Kidney tubule cell (primary cell): ENCODE results near the gene TFF1.
A peak's percentile ranks its signal among the peaks of the same experiment; 100 is the strongest.

Source experiments
- DNase-seq: peaks from one replicate; pipeline ENCODE4 v3.0.0-alpha.2; 2018; ENCODE audit warnings: low spot score

TFF1 gene

GRCh38 chr21:42343963-42344510 lies 22.3 kb downstream of the TFF1 start:
- no peak for DNase-seq

- DNase-seq = no peak
Measured at GRCh38 chr21:42343556-42343955, 22.8 kb downstream of the TFF1 start.

DNA sequence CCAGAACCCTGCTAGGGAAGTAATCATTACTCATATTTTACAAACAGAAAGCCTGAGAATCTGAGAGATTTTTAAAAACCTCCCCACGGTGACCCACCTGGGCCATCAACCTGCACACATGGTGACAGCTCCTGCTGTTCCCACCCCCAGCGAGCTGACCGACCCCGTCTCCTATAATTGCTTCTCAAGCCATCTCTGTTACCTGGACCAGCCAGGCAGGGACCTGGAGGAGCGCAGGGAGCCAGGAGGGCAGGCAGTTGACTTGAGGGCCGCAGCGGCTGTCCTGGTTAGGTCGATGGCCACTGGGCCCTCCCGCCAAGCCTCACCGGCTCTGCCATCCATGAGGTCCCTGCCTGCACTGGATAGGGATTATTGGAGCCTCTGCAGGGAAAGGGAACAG lies 23.2 kb downstream of the TFF1 start:
- DNase-seq = no peak

DNA sequence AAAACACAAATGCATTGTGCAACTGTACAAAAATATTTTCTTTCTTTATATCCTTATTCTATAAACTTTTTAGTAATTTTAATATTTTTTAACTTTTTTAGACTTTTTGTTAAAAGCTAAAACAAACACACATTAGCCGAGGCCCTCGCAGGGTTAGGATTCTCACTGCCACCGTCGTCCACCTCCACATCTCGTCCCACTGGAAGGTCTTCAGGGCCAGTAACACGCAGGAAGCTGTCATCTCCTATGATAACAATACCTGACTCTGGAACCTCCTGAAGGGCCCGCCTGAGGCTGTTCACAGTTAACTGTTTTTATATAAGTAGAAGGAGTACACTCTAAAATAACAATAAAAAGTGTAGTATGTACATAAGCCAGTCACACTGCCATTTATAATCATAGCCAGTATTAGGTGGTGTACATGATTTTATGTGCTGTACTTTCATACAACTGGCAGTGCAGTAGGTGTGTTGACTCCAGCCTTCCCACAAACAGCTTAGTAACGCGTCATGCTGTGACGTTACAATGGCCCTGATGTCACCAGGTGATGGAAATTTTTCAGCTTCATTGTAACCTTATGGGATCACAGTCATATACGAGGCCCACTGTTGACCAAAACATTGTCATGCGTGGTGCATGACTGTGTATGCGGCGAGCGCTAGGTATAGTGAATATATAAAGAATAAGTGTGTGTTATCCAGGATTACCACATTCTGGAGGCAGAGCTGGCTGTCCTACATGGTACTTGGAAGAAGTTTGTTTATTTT lies 24.4 kb downstream of the TFF1 start:
- DNase-seq = no peak

GRCh38 chr21:42340187-42341050 lies 25.9 kb downstream of the TFF1 start:
- no peak for DNase-seq

DNA sequence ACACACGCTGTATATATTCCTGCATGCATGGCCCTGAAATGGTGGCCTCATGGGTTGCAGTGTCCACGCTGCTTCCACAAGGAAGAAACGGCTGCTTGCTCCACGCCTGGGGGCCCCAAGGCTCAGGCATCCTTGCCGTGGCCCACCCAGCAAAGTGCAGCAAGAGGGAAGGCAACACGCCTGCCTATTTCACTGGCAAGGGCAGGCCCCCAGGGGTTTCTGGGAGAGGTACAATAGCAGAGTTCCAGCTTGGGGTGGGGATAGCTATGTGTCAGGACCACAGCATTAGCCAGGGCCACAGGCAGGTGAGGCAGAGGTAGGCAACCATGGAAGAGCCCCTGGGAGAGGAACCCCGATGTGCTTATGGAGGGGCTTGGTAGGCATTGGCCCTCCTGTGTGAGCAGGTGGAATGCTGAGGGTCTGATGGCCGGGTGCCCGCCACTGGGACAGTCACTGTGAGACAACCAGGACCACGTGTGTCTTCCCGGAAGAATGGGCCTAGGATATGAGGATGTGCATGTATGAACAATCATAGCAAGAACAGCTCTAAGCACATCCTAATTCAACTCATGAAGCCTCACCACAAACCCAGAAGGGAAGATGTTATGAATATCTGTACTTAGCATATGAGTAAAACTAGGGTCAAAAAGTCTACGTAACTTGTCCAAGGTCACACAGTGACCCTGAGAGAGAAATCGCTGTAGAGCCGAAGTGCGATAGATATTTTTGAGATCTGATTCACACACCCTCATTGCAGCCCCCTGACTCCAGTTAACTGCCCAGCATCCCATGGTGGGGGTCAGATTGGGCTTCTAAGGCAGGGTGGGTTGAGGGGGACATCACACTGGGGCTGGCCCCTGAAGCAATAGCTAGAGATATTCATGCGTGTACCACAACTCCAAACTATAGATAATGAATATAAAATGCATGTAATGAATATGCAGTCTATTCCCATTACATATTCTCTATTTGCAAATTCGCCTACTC lies 27.3 kb downstream of the TFF1 start:
- no peak for DNase-seq

DNA sequence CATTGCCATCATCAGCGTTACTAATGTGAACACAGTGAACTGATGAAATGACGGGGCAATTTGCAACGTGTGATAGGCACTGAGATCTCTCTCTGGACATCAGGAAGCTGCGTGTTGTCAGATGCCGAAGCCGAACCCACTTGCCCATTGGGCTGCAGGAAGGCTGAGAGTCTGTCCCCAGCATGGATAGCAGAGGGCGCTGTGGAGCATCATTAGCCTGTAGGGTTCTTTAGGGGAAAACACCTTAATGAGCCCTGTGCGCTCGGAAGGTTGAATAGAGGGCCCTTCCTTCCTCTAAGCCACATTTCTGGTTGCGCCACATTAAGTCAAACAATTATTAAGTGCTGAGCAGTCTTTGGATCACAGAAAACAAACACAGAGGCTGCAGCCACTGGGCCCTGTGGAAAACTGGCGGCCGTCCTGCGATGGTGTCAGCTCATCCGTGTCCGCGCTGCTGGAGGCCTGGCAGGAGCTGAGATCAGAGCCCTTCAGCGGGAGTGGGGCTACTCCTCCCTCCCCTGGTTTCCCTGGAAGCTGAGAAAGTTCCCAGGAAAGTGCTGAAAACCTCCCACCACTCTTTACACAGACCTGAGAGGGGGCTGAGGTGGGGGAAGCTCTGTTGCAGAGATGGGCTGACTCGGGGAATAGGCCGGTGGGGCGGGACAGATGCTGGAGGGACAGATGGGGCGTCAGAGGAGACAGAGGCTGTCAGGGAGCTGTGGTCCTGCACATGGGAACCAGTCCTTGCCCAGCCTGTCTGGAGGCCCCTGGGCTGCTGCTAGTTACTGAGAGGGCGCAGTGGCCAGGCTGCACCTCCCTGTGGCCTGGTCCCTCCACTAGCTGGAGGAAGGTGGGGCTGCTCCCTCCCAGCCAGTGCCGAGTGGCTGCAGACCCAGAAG lies 28.3 kb downstream of the TFF1 start:
- peak; percentile 91 for DNase-seq

DNA sequence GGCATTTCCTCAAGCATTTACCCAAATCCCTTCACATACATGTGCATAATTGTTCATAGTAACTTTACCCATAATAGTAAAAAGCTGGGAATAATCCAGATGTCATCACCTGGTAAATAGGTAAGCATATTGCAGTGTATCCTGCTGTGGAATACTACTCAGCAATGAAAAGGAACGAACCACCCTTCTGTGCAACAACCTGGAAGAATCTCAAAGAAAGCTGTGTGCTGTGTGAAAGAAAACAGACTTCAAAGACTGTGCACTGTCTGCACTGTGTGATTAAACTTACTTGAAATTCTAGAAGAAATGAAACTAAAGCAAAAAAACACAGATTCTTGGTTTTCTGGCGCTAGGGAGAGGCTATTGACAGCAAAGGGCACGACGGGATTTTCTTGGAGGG lies 29.1 kb downstream of the TFF1 start:
- no peak for DNase-seq

DNA sequence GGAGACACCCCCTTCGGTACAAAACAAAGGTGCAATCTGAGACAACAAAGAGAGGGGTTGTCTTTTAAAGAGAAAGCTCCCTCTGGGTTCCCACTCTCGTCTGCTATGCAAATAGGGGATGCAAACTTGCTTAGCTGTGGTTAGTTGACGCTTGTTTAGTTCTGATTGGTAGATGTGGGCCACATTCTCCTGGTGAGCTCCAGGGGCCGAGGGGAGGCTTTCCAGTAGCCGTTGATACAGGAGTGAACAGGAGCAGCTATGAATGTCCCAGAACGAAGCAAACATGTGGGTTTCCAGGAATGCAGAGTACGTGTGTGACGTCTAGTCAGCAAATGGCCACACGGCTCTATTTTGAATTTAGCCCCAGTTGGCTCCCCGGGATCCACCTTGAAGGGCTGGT lies 30.3 kb downstream of the TFF1 start:
- peak; percentile 24 for DNase-seq

DNA sequence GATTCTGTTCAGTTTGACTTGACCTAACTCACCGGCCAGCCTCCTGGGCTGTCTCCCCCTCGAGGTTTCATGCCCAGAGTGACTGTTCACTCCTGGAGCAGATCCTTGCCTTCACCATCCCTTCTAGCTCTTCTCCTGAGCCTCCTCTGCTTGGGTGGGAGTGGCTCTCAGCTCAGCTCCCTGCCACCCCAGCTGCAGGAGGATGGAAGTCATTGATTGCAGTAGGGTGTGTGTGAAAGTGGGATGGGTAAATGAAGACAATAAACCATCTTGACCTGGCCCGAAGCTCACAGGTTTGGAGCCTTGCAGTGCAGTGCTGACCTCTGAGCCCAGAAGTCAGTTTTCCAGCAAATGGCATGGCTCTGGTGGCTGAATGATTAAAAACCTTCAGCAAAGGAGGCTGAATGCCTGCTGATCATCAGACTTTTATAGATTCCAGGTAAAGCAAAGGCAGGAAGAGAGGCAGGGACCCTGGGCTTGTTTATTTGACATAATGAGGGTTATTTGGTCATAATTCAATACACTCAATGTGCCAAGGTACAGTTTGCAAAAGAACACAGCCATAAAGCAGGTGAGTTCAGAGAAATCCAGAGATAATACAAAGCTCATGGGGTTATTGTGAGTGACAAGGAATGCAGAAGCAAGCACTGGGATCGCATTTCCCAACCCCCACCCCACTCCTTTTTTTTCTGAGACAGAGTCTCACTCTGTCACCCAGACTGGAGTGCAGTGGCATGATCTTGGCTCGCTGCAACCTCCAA lies 33.6 kb downstream of the TFF1 start:
- no peak for DNase-seq

- no peak for DNase-seq
Measured at GRCh38 chr21:42331660-42332059, 34.7 kb downstream of the TFF1 start.

DNA sequence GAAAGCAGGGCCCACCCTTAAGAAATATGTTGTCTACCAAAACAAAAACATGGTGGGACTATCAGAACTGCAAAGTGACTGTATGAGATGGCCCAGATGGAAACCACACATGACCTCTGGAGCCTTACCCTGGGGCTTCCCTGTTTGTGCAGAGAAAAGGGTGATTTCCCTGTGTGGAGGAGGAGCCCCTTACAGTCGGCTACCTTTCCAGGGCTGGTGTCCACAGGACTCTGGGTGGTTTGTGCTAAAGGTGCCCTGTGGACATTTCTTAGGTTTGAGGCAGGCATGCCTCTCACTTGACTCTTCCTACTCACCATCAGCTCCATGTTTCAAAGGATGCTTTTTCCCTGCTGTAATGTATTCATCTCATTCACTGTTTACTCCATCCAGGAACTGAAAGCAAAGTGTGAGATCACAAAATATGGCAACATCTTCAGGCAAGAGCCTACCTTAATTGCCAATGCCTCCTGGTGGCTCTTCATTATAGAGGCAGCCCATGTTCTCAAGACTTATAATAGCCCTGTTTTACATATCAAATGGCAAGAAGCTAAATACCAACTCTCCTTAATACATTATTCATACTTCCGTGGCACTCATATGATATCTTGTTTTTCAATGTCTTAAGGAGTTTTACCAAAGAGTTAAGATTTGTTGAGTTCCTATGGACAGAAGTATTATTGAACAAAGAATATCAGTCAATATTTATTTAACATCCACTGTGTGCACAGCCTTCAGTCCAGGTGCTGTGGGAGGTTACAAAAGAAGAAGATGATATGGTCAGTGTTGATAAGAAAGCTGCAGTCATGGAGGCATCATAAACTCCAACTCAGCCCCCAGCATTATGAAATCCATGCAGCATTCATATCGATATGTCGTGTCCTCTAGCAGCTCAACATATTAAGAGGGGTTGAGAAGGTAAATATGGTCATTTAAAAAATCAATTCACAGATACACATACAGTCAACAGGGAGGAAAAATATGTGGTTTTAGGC lies 35.7 kb downstream of the TFF1 start:
- no peak for DNase-seq

GRCh38 chr21:42324896-42325295 lies 41.4 kb downstream of the TFF1 start:
- DNase-seq = no peak

- DNase-seq = no peak
Measured at GRCh38 chr21:42321845-42322244, 44.5 kb downstream of the TFF1 start.

DNA sequence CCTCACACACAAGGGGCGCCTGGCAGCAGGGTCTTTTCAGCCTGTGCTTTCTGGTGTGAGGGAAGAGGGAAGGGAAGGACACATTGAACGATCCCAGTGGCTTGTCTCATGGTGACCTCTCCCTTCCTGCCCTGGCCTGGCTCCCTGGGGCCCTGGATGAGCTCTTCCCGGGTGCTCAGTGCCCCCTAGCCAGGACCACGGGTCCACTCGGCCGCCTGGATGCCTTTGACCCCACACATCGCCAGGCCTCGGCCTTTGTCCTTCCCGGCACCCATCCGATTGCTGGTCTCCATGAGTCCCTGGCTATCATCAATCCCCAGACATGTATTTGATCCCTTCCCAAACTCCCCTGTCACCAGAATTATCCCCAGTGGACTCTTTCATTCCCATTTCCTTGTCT lies 45.1 kb downstream of the TFF1 start:
- DNase-seq = no peak

DNA sequence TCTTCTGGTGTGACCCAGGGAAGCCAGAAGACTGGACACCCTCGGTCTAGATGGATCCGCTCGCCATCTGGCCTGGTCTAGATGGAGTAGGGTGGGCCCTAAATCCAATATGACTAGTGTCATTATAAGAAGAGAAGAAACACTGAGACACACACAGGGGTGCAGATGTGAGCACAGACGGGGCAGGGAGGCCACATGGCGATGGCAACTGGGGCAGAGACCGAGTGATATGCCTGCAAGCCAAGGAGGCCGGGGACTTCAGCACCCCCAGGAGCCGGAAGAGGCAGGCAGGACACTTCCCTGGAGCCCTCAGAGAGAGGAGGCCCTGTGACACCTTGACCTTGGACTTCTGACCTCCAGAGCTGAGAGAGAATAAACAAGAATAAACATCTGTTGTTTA lies 45.5 kb downstream of the TFF1 start:
- DNase-seq = no peak

- no peak for DNase-seq
Measured at GRCh38 chr21:42319851-42320572, 46.3 kb downstream of the TFF1 start.

DNA sequence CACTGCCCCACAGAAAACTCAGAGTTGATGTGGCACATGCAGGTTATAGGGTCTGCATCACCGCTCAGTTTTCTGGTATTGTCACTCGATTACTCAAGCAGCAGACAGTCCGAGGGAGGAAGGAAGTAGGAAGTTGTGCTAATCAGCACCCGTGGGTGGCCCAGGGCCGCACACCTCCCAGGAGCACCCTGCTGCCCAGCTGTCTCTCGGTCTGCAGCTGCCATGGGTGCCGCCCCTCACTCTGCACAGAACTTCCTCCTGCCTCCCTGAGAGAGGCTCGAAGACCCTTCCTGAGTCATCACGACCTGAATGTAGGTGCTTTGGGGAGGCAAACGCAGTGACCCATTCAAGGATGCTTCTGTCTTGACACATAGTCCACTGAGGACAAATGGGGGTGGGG lies 47.0 kb downstream of the TFF1 start:
- DNase-seq = no peak
